Esophagus squamous epithelium (tissue), 4 donors: ENCODE data around the gene PEDS1.

Source experiments
- CTCF ChIP-seq, 6 experiments: fragments of 450-650 bp in 4 of 6; fragments of 200-600 bp in 2 of 6; sonication (generic) in 2 of 6; IDR thresholded peaks; one replicate each; pipeline ENCODE4 v1.5.1; 2016 to 2019; ENCODE audit warnings: antibody characterized with exemption in 6 of 6, mild to moderate bottlenecking in 4 of 6, moderate library complexity in 4 of 6
- POLR2A ChIP-seq, 4 donors: fragments of 450-650 bp; IDR thresholded peaks; one replicate each; pipeline ENCODE4 v1.6.1; 2017; ENCODE audit warnings: antibody characterized with exemption in 4 of 4, mild to moderate bottlenecking in 4 of 4, moderate library complexity in 3 of 4

- TF ChIP-seq CTCF (IDR thresholded peaks at IDR 0.05), result no peak
- TF ChIP-seq POLR2A (IDR thresholded peaks at IDR 0.05), result no peak
These were observed 39.9 kb downstream of the PEDS1 start for GRCh38 chr20:50113420-50114224.
